GM18873 (cell line): ENCODE measurements around the gene CRLF2.
"Not testable (repeated sequence)": the region's sequence is repeated elsewhere in the genome, so short reads cannot be mapped to it uniquely, and the experiment has no call there.

Experiments
- ATAC-seq: cut with Tn5 transposase; IDR thresholded peaks from one replicate; pipeline ENCODE4 v1.9.1; 2021; ENCODE audit warnings: mild to moderate bottlenecking, moderate library complexity, moderate number of reproducible peaks; ENCODE audit not compliant: unreplicated experiment, low FRiP score

The CRLF2 gene

GRCh38 chrX:1215123-1215823, 2.8 kb upstream of the CRLF2 start:
- no peak for ATAC-seq

- ATAC-seq, result no peak
These were observed 1.5 kb upstream of the CRLF2 start for GRCh38 chrX:1213971-1214370.

GRCh38 chrX:1210844-1211243, 1.6 kb downstream of the CRLF2 start:
- ATAC-seq, result no peak

- no peak for ATAC-seq
These were observed 4.9 kb downstream of the CRLF2 start for GRCh38 chrX:1207496-1208025.

GRCh38 chrX:1205681-1206611, 6.5 kb downstream of the CRLF2 start:
- no peak for ATAC-seq

- ATAC-seq, result no peak
These were observed 10.2 kb downstream of the CRLF2 start for GRCh38 chrX:1202251-1202650.

- ATAC-seq, result no peak
These were observed 16.0 kb downstream of the CRLF2 start for GRCh38 chrX:1196436-1196835.

GRCh38 chrX:1192196-1192595, 20.3 kb downstream of the CRLF2 start:
- not testable (repeated sequence) for ATAC-seq

GRCh38 chrX:1190596-1191145, 21.8 kb downstream of the CRLF2 start:
- no peak for ATAC-seq

GRCh38 chrX:1185561-1185960, 26.9 kb downstream of the CRLF2 start:
- ATAC-seq, result no peak

- ATAC-seq, result no peak
These were observed 30.2 kb downstream of the CRLF2 start for GRCh38 chrX:1182211-1182610.

- ATAC-seq, result not testable (repeated sequence)
These were observed 30.8 kb downstream of the CRLF2 start for GRCh38 chrX:1181661-1182060.

- ATAC-seq, result no peak
These were observed 31.3 kb downstream of the CRLF2 start for GRCh38 chrX:1181170-1181569.

GRCh38 chrX:1178580-1179057, 33.8 kb downstream of the CRLF2 start:
- no peak for ATAC-seq

GRCh38 chrX:1176531-1177320, 35.7 kb downstream of the CRLF2 start:
- ATAC-seq, result not testable (repeated sequence)

- ATAC-seq, result not testable (repeated sequence)
These were observed 37.6 kb downstream of the CRLF2 start for GRCh38 chrX:1174609-1175545.

GRCh38 chrX:1173435-1173834, 39.0 kb downstream of the CRLF2 start:
- ATAC-seq, result not testable (repeated sequence)

- no peak for ATAC-seq
These were observed 40.0 kb downstream of the CRLF2 start for GRCh38 chrX:1172496-1172895.

GRCh38 chrX:1171915-1172314, 40.5 kb downstream of the CRLF2 start:
- not testable (repeated sequence) for ATAC-seq
